HCT116 (cell line): ENCODE results near the gene GRM5.
"Not testable (repeated sequence)": the region's sequence is repeated elsewhere in the genome, so short reads cannot be mapped to it uniquely, and the experiment has no call there.

Source experiments
- EZH2 ChIP-seq: fragments of 200-600 bp; sonication (generic); IDR thresholded peaks from 2 replicates; pipeline ENCODE4 v1.6.1; 2017; ENCODE audit warnings: antibody characterized with exemption, mixed run types
- JUND ChIP-seq: IDR thresholded peaks from 2 replicates; pipeline ENCODE4 v1.6.1; 2012
- POLR2A ChIP-seq: IDR thresholded peaks from 2 replicates; pipeline ENCODE4 v1.7.0; 2011; ENCODE audit warnings: borderline replicate concordance; ENCODE audit not compliant: insufficient read depth, insufficient read length; ENCODE audit errors: extremely low read depth
- SRF ChIP-seq: IDR thresholded peaks from 2 replicates; pipeline ENCODE4 v1.6.1; 2012; ENCODE audit warnings: low read depth
- TF ChIP-seq, protein P1 (sequence below), 3 experiments: fragments of 200-600 bp in 1 of 3; sonication (generic) in 1 of 3; IDR thresholded peaks in 2 of 3; conservative IDR thresholded peaks in 1 of 3; 2 replicates each; pipeline ENCODE4 v1.5.1; 2012 to 2017; ENCODE audit warnings: low read depth in 2 of 3, low read length in 2 of 3, antibody characterized with exemption in 1 of 3, borderline replicate concordance in 1 of 3, control low read depth in 1 of 3, mild to moderate bottlenecking in 1 of 3, mixed read lengths in 1 of 3, mixed run types in 1 of 3, moderate library complexity in 1 of 3; ENCODE audit not compliant: insufficient read depth in 1 of 3

DNA sequence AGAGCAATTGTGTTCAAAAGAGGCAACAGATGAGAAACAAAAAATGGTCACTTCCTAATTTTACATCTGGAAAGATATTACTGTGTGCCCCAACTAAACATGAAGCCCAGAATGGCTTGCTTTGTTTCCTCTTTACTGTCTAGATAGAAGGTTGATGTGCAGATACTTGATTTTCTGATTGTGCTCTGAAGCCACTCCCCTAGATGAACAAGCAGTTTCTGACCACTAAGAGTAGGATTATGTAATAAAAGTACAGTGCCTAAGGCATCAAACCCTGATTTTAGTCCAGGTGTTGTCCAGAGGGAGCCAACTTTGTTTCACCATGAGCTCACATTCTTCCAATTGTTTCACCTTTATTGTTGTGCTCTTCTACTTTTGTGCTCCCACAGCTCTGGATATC lies 116.9 kb downstream of the GRM5 start:
- TF ChIP-seq, protein P1, sequence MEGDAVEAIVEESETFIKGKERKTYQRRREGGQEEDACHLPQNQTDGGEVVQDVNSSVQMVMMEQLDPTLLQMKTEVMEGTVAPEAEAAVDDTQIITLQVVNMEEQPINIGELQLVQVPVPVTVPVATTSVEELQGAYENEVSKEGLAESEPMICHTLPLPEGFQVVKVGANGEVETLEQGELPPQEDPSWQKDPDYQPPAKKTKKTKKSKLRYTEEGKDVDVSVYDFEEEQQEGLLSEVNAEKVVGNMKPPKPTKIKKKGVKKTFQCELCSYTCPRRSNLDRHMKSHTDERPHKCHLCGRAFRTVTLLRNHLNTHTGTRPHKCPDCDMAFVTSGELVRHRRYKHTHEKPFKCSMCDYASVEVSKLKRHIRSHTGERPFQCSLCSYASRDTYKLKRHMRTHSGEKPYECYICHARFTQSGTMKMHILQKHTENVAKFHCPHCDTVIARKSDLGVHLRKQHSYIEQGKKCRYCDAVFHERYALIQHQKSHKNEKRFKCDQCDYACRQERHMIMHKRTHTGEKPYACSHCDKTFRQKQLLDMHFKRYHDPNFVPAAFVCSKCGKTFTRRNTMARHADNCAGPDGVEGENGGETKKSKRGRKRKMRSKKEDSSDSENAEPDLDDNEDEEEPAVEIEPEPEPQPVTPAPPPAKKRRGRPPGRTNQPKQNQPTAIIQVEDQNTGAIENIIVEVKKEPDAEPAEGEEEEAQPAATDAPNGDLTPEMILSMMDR (IDR thresholded peaks at IDR 0.05 in 2 of 3, conservative IDR thresholded peaks at IDR 0.05 in 1 of 3; ENCODE audit: borderline replicate concordance in 1 of 3, insufficient read depth in 1 of 3, low read depth in 2 of 3, low read length in 2 of 3): not testable (repeated sequence)
- not testable (repeated sequence) for TF ChIP-seq EZH2, SRF, JUND, POLR2A
